HL-60 (cell line): ENCODE data around the gene NFYC.
A peak's percentile ranks its signal among the peaks of the same experiment; 100 is the strongest.

ENCODE experiments used
- DNase-seq, 2 experiments: peaks; one replicate each; pipeline ENCODE4 v3.0.0-alpha.2; 2010 to 2020; ENCODE audit warnings: low read depth in 1 of 2, low spot score in 1 of 2
- H3K27ac ChIP-seq: fragments of 250-450 bp; sonication (Bioruptor Pico); replicated peaks from 2 replicates; pipeline ENCODE4 v1.5.1; 2020; ENCODE audit warnings: mild to moderate bottlenecking, moderate library complexity
- H3K27me3 ChIP-seq: fragments of 250-450 bp; sonication (Bioruptor Pico); 2 replicates; pipeline ENCODE4 v1.5.1; 2021; ENCODE audit warnings: mild to moderate bottlenecking, moderate library complexity; ENCODE audit not compliant: insufficient read depth, poor library complexity, severe bottlenecking
- H3K4me3 ChIP-seq: replicated peaks from 2 replicates; pipeline ENCODE4 v1.5.1; 2011; ENCODE audit warnings: mild to moderate bottlenecking, control low read depth, low read length; ENCODE audit not compliant: insufficient read depth
- CTCF ChIP-seq: IDR thresholded peaks from one replicate; pipeline ENCODE4 v1.5.1; 2011; ENCODE audit warnings: low read length, control low read depth, inconsistent platforms; ENCODE audit not compliant: insufficient read depth
- GABPA ChIP-seq: IDR thresholded peaks from 2 replicates; pipeline ENCODE4 v1.6.1; 2012; ENCODE audit warnings: low read depth
- POLR2AphosphoS5 ChIP-seq: IDR thresholded peaks from 2 replicates; pipeline ENCODE4 v1.6.1; 2012; ENCODE audit warnings: low read depth
- REST ChIP-seq: IDR thresholded peaks from 2 replicates; pipeline ENCODE4 v1.6.1; 2012; ENCODE audit warnings: low read depth; ENCODE audit not compliant: insufficient replicate concordance
- SPI1 ChIP-seq: IDR thresholded peaks from 2 replicates; pipeline ENCODE4 v1.6.1; 2012; ENCODE audit warnings: low read depth, mild to moderate bottlenecking, borderline replicate concordance

Gene NFYC

GRCh38 chr1:40796939-40797667, 105.6 kb downstream of the NFYC start:
- H3K27ac ChIP-seq = no peak overlapping the region
- TF ChIP-seq SPI1 (no peak), CTCF (no peak), GABPA (no peak), POLR2AphosphoS5 (no peak), REST (no peak)
- no peak overlapping the region for H3K4me3 ChIP-seq
- H3K27me3 ChIP-seq = no peaks in the 10 kb centered on the region
- DNase-seq = no peak

DNA sequence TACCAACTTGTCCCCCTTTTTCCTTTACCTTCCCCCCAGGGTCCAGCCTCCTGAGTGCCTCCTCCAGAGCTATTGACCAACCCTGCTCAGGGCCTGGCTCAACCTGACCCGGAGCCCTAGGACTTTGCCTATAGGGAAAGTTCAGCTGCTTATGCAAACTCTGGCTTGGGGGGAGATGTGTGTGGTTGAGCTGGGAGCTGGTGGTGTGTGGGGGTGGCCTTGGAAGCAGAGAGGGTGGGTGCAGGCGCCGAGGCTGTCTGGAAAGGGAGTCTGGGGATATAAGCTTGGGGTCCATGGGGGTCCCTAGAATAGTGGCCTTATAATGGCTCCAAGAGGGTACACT, 106.1 kb downstream of the NFYC start:
- no peaks in the 10 kb centered on the region for H3K27me3 ChIP-seq
- no peak overlapping the region for H3K27ac ChIP-seq
- H3K4me3 ChIP-seq = no peak overlapping the region
- no peak for DNase-seq
- TF ChIP-seq POLR2AphosphoS5 = no peak

- H3K27me3 ChIP-seq = no peaks in the 10 kb centered on the region
- H3K4me3 ChIP-seq = no peak overlapping the region
- no peak for TF ChIP-seq CTCF
- no peak for TF ChIP-seq REST
- peak; percentile 77; the same call in 1 of the 2 replicates for TF ChIP-seq SPI1
- no peak for TF ChIP-seq GABPA
- TF ChIP-seq POLR2AphosphoS5 = no peak
- DNase-seq = no peak
- H3K27ac ChIP-seq = no peak overlapping the region
Measured at GRCh38 chr1:40798366-40799281, 107.1 kb downstream of the NFYC start.

DNA sequence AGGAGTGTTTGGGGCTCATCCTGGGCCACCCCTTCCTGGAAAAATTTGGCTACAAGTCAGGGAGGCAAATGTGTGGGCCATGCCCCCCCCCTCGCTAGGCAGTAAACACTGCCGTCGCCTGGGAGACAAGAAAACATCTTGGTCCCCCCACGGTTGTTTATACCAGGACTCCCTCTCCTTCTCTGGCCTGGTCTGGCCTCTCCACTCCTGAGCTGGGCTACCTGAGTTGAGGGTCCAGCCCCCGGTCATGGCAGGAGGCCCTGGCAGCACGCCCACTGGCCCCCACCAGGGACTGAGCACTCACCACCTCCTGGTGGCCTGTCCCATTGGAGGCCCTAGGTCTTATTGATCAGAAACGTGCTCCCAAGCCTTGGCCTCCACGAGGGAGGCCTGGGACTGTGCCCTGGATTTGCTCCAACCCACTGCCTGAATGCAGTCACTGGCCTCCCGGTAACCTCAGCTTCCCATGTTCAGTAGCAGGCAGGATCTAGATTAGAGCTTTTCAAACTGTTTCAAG, 107.9 kb downstream of the NFYC start:
- TF ChIP-seq REST = no peak
- TF ChIP-seq GABPA = no peak
- no peak for TF ChIP-seq POLR2AphosphoS5
- no peak for TF ChIP-seq CTCF
- no peak for TF ChIP-seq SPI1
- no peak for DNase-seq
- H3K27ac ChIP-seq = no peak overlapping the region
- no peak overlapping the region for H3K4me3 ChIP-seq
- H3K27me3 ChIP-seq = no peaks in the 10 kb centered on the region
